Midbrain (tissue), 1 donor: ENCODE data around the gene CSAG1.
"Not testable (repeated sequence)": the region's sequence is repeated elsewhere in the genome, so short reads cannot be mapped to it uniquely, and the experiment has no call there.

Experiments
- DNase-seq: peaks from one replicate; lab custom pipeline; 2025; lab: John Stamatoyannopoulos, UW

Gene CSAG1, protein sequence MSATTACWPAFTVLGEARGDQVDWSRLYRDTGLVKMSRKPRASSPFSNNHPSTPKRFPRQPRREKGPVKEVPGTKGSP

DNA sequence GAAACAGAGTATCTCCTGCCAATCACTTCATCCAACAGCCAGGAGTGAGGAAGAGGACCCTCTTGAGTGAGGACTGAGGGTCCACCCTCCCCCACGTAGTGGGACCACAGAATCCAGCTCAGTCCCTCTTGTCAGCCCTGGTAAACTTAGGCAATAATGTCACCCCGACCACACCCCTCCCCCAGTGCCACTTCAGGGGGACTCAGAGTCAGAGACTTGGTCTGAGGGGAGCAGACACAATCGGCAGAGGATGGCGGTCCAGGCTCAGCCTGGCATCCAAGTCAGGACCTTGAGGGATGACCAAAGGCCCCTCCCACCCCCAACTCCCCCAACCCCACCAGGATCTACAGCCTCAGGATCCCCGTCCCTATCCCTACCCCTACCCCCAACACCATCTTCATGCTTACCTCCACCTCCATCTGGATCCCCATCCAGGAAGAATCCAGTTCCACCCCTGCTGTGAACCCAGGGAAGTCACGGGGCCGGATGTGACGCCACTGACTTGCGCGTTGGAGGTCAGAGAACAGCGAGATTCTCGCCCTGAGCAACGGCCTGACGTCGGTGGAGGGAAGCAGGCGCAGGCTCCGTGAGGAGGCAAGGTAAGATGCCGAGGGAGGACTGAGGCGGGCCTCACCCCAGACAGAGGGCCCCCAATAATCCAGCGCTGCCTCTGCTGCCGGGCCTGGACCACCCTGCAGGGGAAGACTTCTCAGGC lies at the start of gene CSAG1, which contains the start of gene MAGEA12:
TSS of gene CSAG1 (minus strand) at position 461 of the 715 bp plus-strand sequence. CDS start 1,261 bp downstream, outside the sequence.
TSS of gene MAGEA12 (plus strand) at position 497 of the 715 bp plus-strand sequence. CDS start 2,405 bp downstream, outside the sequence.
- DNase-seq = no peak

DNA sequence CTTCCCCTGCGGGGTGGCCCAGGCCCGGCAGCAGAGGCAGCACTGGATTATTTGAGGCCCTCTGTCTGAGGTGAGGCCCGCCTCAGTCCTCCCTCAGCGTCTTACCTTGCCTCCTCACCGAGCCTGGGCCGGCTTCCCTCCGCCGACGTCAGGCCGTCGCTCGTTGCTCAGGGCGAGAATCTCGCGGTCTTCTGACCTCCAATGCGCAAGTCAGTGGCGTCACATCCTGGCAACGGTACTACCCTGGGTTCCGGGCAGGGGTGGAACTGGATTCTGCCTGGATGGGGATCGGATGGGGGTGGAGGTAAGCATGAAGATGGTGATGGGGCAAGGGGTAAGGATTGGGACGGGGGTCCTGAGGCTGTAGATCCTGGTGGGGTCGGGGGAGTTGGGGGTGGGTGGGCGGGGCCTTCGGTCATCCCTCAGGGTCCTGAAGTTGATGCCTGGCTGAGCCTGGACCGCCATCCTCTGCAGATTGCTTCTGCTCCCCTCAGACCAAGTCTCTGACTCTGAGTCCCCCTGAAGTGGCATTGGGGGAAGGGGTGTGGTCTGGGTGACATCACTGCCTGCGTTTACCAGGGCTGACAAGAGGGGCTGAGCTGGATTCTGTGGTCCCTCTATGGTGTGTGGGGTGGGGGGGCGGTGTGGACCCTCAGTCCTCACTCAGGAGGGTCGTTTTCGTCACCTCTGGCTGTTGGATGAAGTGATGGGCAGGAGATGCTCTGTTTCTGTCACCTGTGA lies 36.2 kb upstream of the CSAG1 start, which contains the start of gene MAGEA6:
TSS of gene MAGEA6 (minus strand) at position 141 of the 741 bp plus-strand sequence. CDS start 2,039 bp downstream, outside the sequence.
- not testable (repeated sequence) for DNase-seq

DNA sequence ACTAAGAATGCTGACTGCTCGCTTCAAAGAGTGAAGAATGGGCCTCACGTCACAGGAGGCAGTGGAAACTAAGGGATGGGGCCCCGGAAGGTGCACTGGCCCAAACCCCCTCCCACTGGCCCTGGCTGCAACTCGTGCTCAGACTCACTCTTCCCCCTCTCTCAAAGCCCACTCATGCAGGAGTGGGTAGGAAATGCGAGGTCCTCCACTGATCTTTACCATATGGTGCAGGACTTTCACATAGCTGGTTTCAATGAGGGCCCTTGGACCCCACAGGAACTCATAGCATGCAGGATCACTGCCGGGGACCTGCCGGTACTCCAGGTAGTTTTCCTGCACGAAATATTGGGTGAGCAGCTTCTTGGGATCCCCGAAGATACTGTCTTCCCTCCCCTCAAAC lies 33.0 kb upstream of the CSAG1 start:
- not testable (repeated sequence) for DNase-seq

DNA sequence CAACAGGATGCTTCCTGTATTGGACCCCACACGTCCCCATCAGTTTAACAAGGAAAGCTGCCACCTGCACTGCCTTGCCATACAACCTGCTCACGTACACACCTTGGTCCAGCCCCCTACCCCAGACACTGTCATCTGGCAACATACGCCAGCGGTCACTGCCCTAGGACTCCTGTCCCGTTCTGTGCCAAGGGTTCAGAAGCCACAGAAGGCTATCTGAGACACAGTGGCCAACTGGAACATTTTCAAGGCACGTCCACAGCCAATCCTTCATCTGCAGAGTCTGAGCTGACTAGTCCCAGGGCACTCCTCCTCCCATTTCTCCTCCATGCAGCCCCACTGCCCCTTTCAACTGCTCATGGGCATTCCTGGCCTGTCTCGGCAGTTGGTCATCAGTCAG lies 28.1 kb upstream of the CSAG1 start:
- not testable (repeated sequence) for DNase-seq

DNA sequence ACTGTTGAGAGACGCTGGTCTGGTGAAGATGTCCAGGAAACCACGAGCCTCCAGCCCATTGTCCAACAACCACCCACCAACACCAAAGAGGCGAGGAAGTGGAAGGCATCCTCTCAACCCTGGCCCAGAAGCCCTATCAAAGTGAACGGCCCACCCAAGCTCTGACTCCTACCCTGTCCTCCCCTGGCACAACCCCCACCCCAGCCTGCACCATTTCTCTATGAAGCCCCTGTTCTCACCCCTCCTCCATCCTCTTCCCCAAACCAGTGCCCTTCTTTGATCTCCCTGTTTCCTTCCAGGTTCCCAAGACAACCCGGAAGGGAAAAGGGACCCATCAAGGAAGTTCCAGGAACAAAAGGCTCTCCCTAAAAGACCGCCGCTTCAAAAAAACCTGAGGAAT lies 26.0 kb upstream of the CSAG1 start:
- DNase-seq = not testable (repeated sequence)

DNA sequence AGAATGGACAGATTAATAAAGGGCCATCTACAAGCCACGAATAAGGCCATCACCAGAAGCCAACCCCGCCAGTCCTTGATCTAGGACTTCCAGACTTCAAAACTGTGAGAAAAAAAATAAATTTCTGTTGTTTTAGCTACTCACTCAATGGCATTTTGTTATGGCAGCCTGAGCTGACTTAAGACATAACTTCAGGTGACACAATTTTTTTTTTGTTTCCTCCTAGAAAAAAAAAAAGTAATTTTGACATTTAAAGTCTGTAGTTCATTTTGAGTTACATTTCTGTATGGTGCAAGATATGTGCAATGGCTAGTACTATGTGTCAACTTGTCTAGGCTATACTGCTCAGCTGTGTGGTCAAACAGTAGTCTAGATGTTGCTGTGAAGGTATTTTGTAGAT lies 25.4 kb upstream of the CSAG1 start, which contains the start of gene CSAG3:
TSS of gene CSAG3 (plus strand) at position 301 of the 400 bp plus-strand sequence.
- not testable (repeated sequence) for DNase-seq

DNA sequence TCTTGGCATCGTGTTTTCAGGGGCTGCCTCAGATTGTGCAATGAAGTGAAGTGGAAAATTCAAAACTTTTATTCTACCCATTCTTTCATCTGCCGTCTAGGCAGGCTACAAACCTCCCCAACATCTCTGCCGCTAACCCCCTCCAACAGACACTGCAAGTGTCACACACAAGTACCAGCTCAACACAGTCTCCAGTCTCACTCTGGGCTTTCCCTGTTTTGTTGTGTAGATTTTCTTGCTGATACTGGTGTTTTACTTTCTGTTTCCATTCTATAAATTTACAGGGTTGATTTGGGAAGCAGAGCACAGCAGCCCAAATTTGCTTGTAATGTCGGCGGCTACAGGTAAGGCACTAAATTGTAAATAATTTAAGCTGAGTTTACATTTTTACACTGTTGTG lies 21.4 kb upstream of the CSAG1 start:
- not testable (repeated sequence) for DNase-seq

DNA sequence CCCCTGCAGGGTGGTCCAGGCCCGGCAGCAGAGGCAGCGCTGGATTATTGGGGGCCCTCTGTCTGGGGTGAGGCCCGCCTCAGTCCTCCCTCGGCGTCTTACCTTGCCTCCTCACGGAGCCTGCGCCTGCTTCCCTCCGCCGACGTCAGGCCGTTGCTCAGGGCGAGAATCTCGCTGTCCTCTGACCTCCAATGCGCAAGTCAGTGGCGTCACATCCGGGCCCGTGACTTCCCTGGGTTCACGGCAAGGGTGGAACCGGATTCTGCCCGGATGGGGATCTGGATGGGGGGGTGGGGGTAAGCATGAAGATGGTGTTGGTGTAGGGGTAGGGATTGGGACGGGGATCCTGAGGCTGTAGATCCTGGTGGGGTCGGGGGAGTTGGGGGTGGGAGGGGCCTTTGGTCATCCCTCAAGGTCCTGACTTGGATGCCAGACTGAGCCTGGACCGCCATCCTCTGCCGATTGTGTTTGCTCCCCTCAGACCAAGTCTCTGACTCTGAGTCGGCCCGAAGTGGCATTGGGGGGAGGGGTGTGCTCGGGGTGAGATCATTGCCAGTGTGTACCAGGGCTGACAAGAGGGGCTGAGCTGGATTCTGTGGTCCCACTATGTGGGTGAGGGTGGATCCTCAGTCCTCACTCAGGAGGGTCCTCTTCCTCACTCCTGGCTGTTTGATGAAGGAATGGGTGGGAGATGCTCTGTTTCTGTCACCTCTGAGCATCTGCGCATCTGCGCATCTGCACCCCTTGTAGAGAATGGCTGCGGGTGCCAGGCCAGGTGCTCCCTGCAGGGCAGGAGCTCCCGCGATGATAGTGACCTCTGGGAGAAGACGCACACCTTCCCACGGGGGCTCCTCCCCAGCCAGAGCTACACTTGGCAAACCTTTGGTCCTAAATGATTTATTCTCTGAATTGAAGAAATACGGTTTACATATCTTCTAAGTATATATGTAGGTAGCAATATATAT lies 20.4 kb upstream of the CSAG1 start, which contains the start of gene MAGEA2:
TSS of gene MAGEA2 (minus strand) at position 157 of the 965 bp plus-strand sequence. CDS start 2,479 bp downstream, outside the sequence.
- DNase-seq = not testable (repeated sequence)

DNA sequence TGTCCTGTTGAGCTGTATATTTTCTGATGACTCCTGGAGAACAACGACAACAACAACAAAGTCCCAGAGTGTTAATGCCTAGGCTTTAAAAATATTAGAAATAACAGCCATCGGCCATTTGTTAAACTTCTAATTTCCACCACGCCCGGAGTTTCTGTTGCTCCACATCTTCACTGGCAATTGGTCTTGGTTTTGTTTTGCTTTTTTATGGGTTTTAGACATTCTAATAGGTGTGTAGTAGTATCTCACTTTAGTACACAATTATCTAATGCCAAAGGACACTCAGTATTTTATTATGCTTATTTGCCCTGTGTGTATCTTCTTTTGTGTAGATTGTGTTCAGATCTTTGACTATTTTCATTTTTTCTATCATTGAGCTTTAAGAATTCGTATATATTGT lies 5.0 kb upstream of the CSAG1 start:
- no peak for DNase-seq

DNA sequence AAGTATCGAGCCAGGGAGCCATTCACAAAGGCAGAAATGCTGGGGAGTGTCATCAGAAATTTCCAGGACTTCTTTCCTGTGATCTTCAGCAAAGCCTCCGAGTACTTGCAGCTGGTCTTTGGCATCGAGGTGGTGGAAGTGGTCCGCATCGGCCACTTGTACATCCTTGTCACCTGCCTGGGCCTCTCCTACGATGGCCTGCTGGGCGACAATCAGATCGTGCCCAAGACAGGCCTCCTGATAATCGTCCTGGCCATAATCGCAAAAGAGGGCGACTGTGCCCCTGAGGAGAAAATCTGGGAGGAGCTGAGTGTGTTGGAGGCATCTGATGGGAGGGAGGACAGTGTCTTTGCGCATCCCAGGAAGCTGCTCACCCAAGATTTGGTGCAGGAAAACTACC lies 3.0 kb upstream of the CSAG1 start:
- not testable (repeated sequence) for DNase-seq

DNA sequence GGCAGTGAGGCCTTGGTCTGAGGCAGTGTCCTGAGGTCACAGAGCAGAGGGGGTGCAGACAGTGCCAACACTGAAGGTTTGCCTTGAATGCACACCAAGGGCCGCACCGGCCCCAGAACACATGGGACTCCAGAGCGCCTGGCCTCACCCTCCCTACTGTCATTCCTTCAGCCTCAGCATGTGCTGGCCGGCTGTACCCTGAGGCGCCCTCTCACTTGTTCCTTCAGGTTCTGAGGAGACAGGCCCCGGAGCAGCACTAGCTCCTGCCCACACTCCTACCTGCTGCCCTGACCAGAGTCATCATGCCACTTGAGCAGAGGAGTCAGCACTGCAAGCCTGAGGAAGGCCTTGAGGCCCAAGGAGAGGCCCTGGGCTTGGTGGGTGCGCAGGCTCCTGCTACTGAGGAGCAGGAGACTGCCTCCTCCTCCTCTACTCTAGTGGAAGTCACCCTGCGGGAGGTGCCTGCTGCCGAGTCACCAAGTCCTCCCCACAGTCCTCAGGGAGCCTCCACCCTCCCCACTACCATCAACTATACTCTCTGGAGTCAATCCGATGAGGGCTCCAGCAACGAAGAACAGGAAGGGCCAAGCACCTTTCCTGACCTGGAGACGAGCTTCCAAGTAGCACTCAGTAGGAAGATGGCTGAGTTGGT lies 2.5 kb upstream of the CSAG1 start:
- no peak for DNase-seq

DNA sequence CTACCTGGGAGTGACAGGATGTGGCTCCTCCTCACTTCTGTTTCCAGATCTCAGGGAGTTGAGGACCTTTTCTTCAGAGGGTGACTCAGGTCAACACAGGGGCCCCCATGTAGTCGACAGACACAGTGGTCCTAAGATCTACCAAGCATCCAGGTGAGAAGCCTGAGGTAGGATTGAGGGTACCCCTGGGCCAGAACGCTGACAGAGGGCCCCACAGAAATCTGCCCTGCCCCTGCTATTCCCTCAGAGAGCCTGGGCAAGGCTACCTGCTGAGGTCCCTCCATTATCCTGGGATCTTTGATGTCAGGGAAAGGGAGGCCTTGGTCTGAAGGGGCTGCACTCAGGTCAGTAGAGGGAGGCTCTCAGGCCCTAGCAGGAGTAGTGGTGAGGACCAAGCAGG lies 1.6 kb upstream of the CSAG1 start:
- DNase-seq = no peak

DNA sequence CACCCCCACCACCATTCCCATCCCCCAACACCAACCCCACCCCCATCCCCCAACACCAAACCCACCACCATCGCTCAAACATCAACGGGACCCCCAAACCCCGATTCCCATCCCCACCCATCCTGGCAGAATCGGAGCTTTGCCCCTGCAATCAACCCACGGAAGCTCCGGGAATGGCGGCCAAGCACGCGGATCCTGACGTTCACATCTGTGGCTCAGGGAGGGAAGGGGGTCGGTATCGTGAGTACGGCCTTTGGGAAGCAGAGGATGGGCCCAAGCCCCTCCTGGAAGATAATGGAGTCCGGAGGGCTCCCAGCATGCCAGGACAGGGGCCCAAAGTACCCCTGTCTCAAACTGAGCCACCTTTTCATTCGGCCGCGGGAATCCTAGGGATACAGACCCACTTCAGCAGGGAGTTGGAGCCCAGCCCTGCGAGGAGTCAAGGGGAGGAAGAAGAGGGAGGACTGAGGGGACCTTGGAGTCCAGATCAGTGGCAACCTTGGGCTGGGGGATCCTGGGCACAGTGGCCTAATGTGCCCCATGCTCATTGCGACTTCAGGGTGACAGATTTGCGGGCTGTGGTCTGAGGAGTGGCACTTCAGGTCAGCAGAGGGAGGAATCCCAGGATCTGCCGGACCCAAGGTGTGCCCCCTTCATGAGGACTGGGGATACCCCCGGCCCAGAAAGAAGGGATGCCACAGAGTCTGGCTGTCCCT lies 780 bp upstream of the CSAG1 start:
- DNase-seq = not testable (repeated sequence)

DNA sequence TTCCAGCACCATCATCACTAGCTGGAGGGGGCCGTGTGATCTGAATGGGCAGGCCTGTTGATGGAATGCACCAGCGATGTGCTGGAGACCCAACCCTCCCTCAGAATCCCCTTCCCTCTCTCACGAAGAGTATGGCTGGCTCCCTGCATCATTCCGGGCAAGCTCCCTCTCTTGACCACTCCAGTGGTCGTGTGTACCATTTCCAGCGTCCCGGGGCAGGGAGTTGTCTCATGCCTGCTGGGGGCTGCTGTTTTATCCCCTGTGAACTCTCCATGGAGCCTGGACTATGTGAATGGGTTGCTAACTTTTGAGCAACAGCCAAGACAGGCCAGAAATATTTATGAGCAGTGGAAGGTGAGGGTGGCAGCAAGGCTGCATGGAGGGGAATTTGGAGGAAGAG lies 8.1 kb downstream of the CSAG1 start:
- no peak for DNase-seq

DNA sequence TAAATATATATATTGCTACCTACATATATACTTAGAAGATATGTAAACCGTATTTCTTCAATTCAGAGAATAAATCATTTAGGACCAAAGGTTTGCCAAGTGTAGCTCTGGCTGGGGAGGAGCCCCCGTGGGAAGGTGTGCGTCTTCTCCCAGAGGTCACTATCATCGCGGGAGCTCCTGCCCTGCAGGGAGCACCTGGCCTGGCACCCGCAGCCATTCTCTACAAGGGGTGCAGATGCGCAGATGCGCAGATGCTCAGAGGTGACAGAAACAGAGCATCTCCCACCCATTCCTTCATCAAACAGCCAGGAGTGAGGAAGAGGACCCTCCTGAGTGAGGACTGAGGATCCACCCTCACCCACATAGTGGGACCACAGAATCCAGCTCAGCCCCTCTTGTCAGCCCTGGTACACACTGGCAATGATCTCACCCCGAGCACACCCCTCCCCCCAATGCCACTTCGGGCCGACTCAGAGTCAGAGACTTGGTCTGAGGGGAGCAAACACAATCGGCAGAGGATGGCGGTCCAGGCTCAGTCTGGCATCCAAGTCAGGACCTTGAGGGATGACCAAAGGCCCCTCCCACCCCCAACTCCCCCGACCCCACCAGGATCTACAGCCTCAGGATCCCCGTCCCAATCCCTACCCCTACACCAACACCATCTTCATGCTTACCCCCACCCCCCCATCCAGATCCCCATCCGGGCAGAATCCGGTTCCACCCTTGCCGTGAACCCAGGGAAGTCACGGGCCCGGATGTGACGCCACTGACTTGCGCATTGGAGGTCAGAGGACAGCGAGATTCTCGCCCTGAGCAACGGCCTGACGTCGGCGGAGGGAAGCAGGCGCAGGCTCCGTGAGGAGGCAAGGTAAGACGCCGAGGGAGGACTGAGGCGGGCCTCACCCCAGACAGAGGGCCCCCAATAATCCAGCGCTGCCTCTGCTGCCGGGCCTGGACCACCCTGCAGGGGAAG lies 19.4 kb downstream of the CSAG1 start, which contains the start of gene MAGEA2B:
TSS of gene MAGEA2B (plus strand) at position 814 of the 973 bp plus-strand sequence. CDS start 2,479 bp downstream, outside the sequence.
- DNase-seq = not testable (repeated sequence)

DNA sequence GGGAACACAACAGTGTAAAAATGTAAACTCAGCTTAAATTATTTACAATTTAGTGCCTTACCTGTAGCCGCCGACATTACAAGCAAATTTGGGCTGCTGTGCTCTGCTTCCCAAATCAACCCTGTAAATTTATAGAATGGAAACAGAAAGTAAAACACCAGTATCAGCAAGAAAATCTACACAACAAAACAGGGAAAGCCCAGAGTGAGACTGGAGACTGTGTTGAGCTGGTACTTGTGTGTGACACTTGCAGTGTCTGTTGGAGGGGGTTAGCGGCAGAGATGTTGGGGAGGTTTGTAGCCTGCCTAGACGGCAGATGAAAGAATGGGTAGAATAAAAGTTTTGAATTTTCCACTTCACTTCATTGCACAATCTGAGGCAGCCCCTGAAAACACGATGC lies 20.3 kb downstream of the CSAG1 start:
- DNase-seq = not testable (repeated sequence)

DNA sequence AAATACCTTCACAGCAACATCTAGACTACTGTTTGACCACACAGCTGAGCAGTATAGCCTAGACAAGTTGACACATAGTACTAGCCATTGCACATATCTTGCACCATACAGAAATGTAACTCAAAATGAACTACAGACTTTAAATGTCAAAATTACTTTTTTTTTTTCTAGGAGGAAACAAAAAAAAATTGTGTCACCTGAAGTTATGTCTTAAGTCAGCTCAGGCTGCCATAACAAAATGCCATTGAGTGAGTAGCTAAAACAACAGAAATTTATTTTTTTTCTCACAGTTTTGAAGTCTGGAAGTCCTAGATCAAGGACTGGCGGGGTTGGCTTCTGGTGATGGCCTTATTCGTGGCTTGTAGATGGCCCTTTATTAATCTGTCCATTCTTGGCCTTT lies 24.3 kb downstream of the CSAG1 start, which contains the start of gene CSAG2:
TSS of gene CSAG2 (minus strand) at position 101 of the 400 bp plus-strand sequence. CDS start 161 bp downstream, outside the sequence.
- DNase-seq = not testable (repeated sequence)

DNA sequence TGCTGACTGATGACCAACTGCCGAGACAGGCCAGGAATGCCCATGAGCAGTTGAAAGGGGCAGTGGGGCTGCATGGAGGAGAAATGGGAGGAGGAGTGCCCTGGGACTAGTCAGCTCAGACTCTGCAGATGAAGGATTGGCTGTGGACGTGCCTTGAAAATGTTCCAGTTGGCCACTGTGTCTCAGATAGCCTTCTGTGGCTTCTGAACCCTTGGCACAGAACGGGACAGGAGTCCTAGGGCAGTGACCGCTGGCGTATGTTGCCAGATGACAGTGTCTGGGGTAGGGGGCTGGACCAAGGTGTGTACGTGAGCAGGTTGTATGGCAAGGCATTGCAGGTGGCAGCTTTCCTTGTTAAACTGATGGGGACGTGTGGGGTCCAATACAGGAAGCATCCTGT lies 27.0 kb downstream of the CSAG1 start:
- not testable (repeated sequence) for DNase-seq
